Measurements from ENCODE around the gene PLEKHG4. TPM values are rescaled to one million over a fixed set of nuclear protein-coding genes. Genes with fewer than 3 reads are reported as not detected.

The PLEKHG4 gene
- total and polyA plus RNA-seq, 10 of the 15 experiments (the other 5 are each of a cell fraction or from before 2014, with no cell fraction given), result 0.14 to 2.6 (median 0.99) TPM

DNA sequence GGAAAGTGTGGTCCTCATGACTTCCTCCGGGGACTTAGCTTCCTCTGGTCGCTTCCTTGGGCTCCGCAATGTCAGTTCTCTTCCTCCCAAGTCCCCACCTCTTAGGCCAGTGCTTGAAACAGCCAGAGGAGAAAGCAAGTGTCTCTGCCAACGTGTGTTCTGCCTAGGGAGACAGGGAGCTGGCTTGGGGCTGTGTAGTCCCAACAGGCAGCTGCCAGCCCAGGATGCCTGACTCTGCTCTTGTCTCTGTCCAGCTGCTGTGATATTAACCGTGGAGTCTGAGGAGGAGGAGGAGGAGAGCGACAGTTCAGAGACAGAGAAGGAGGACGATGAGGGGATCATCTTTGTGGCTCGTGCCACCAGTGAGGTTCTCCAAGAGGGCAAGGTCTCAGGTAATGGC, 13.5 kb upstream of the PLEKHG4 start (continued):
- TF ChIP-seq NRF1 (conservative IDR thresholded peaks at IDR 0.05; ENCODE audit: low read depth, low read length) (no peak), EP300 (IDR thresholded peaks at IDR 0.05; ENCODE audit: borderline replicate concordance in 1 of 2, control insufficient read depth in 1 of 2, low read depth in 2 of 2, low read length in 2 of 2) (no peak)

DNA sequence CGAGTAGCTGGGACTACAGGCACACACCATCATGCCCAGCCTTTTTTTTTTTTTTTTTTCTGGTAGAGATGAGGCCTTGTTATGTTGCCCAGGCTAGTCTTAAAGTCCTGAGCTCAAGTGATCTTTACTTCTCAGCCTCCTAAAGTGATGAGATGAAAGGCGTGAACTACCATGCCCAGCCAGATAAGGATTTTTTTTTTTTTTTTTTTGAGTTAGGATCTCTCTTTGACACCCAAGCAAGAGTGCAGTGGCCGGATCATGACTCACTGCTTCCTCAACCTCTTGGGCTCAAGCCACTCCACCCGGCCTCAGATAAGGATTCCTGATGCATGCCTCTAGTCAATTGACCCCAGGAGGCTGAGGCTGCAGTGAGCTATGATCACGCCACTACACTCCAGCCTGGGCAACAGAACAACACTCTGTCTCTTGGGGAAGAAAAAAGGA, 11.2 kb upstream of the PLEKHG4 start:
- no peak for DNase-seq (ENCODE audit: low read depth, low spot score)
- Histone ChIP-seq H4K20me1 (ENCODE audit: control insufficient read depth, insufficient read depth) (no peaks in the 10 kb centered on the region), H3K4me2 (ENCODE audit: control insufficient read depth, insufficient read depth) (no peak overlapping the region), H3K4me3 (no peak overlapping the region), H3K27ac (ENCODE audit: control insufficient read depth, insufficient read depth) (no peak overlapping the region), H3K9me3 (replicated peaks; ENCODE audit: control insufficient read depth, insufficient read depth, low read length) (no peaks in the 10 kb centered on the region), H3K36me3 (ENCODE audit: control insufficient read depth in 2 of 2, insufficient read depth in 2 of 2, low read length in 1 of 2) (no peaks in the 10 kb centered on the region), H3K27me3 (replicated peaks in 1 of 2; ENCODE audit: control insufficient read depth in 2 of 2, insufficient read depth in 2 of 2, low read length in 1 of 2) (no peaks in the 10 kb centered on the region), H2AFZ (ENCODE audit: control insufficient read depth, low read depth, low read length) (no peak overlapping the region), H3K4me1 (ENCODE audit: control insufficient read depth, insufficient read depth, low read length) (no peaks in the 10 kb centered on the region), H3K79me2 (ENCODE audit: control insufficient read depth, insufficient read depth, low read length) (no peaks in the 10 kb centered on the region), H3K9ac (ENCODE audit: control insufficient read depth, insufficient read depth, low read length) (no peak overlapping the region)
- POLR2A ChIA-PET, result no interaction called here
- 60% methylated on average over 4 of the region's 5 CpGs for WGBS (ENCODE audit: insufficient coverage, insufficient replicate concordance, low lambda C conversion rate, missing lambda C conversion rate)
- SMC1A ChIA-PET (ENCODE audit: uncharacterized antibody, unreplicated experiment), result interaction anchor here (0.6 to 1.3 kb wide), 2 partner anchors 71 to 476 kb away, joined by 3 read pairs; no protein-coding TSS in a partner anchor
- in situ Hi-C loops (cut with MboI), result no loop called here
- RAD21 ChIA-PET (ENCODE audit: unreplicated experiment), result interaction anchor here (0.7 kb wide), 1 partner anchor 197 kb away, joined by 3 read pairs; no protein-coding TSS in a partner anchor
- intact Hi-C loops (cut with micrococcal nuclease; ENCODE audit: unreplicated experiment), result no loop called here
- FAIRE-seq, result no peak
- no peak for ATAC-seq
- CTCF ChIA-PET, result interaction anchor here (0.7 to 0.9 kb wide), 5 partner anchors 8 to 246 kb away, joined by 3 to 4 read pairs (median 4); no protein-coding TSS in a partner anchor
- BruUV-seq (replicated peaks), result no TSS peak
- no peak for TF ChIP-seq EED (IDR thresholded peaks at IDR 0.05; ENCODE audit: low read depth)
- TF ChIP-seq, protein P1, sequence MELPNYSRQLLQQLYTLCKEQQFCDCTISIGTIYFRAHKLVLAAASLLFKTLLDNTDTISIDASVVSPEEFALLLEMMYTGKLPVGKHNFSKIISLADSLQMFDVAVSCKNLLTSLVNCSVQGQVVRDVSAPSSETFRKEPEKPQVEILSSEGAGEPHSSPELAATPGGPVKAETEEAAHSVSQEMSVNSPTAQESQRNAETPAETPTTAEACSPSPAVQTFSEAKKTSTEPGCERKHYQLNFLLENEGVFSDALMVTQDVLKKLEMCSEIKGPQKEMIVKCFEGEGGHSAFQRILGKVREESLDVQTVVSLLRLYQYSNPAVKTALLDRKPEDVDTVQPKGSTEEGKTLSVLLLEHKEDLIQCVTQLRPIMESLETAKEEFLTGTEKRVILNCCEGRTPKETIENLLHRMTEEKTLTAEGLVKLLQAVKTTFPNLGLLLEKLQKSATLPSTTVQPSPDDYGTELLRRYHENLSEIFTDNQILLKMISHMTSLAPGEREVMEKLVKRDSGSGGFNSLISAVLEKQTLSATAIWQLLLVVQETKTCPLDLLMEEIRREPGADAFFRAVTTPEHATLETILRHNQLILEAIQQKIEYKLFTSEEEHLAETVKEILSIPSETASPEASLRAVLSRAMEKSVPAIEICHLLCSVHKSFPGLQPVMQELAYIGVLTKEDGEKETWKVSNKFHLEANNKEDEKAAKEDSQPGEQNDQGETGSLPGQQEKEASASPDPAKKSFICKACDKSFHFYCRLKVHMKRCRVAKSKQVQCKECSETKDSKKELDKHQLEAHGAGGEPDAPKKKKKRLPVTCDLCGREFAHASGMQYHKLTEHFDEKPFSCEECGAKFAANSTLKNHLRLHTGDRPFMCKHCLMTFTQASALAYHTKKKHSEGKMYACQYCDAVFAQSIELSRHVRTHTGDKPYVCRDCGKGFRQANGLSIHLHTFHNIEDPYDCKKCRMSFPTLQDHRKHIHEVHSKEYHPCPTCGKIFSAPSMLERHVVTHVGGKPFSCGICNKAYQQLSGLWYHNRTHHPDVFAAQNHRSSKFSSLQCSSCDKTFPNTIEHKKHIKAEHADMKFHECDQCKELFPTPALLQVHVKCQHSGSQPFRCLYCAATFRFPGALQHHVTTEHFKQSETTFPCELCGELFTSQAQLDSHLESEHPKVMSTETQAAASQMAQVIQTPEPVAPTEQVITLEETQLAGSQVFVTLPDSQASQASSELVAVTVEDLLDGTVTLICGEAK (IDR thresholded peaks at IDR 0.05; ENCODE audit: borderline replicate concordance), result no peak
- TF ChIP-seq STAT1 (conservative IDR thresholded peaks at IDR 0.05), result no peak
- no peak for TF ChIP-seq SMARCA5 (IDR thresholded peaks at IDR 0.05)
- no peak for TF ChIP-seq SUPT20H (IDR thresholded peaks at IDR 0.05; ENCODE audit: borderline replicate concordance, control insufficient read depth, low read depth, low read length)
- no peak for TF ChIP-seq NRF1 (conservative IDR thresholded peaks at IDR 0.05; ENCODE audit: low read depth, low read length)
- TF ChIP-seq POU2F2 (IDR thresholded peaks at IDR 0.05; ENCODE audit: borderline replicate concordance, low read depth, low read length), result no peak
- TF ChIP-seq, protein P2, sequence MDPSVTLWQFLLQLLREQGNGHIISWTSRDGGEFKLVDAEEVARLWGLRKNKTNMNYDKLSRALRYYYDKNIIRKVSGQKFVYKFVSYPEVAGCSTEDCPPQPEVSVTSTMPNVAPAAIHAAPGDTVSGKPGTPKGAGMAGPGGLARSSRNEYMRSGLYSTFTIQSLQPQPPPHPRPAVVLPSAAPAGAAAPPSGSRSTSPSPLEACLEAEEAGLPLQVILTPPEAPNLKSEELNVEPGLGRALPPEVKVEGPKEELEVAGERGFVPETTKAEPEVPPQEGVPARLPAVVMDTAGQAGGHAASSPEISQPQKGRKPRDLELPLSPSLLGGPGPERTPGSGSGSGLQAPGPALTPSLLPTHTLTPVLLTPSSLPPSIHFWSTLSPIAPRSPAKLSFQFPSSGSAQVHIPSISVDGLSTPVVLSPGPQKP (IDR thresholded peaks at IDR 0.05; ENCODE audit: low read depth, low read length), result no peak
- TF ChIP-seq ZNF207 (IDR thresholded peaks at IDR 0.05; ENCODE audit: borderline replicate concordance), result no peak
- TF ChIP-seq POLR2AphosphoS2 (IDR thresholded peaks at IDR 0.05; ENCODE audit: low read depth, low read length), result no peak
- TF ChIP-seq, protein P3, sequence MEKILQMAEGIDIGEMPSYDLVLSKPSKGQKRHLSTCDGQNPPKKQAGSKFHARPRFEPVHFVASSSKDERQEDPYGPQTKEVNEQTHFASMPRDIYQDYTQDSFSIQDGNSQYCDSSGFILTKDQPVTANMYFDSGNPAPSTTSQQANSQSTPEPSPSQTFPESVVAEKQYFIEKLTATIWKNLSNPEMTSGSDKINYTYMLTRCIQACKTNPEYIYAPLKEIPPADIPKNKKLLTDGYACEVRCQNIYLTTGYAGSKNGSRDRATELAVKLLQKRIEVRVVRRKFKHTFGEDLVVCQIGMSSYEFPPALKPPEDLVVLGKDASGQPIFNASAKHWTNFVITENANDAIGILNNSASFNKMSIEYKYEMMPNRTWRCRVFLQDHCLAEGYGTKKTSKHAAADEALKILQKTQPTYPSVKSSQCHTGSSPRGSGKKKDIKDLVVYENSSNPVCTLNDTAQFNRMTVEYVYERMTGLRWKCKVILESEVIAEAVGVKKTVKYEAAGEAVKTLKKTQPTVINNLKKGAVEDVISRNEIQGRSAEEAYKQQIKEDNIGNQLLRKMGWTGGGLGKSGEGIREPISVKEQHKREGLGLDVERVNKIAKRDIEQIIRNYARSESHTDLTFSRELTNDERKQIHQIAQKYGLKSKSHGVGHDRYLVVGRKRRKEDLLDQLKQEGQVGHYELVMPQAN (conservative IDR thresholded peaks at IDR 0.05), result no peak
- TF ChIP-seq, protein P4, sequence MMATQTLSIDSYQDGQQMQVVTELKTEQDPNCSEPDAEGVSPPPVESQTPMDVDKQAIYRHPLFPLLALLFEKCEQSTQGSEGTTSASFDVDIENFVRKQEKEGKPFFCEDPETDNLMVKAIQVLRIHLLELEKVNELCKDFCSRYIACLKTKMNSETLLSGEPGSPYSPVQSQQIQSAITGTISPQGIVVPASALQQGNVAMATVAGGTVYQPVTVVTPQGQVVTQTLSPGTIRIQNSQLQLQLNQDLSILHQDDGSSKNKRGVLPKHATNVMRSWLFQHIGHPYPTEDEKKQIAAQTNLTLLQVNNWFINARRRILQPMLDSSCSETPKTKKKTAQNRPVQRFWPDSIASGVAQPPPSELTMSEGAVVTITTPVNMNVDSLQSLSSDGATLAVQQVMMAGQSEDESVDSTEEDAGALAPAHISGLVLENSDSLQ (IDR thresholded peaks at IDR 0.05), result no peak
